GM12891 (cell line): ENCODE results near the gene BEGAIN.

Experiments
- PAX5 ChIP-seq: IDR thresholded peaks from 2 replicates; pipeline ENCODE4 v1.6.1; 2011; ENCODE audit warnings: low read length, moderate library complexity, mild to moderate bottlenecking; ENCODE audit not compliant: insufficient read depth, severe bottlenecking
- POLR2A ChIP-seq: IDR thresholded peaks from 2 replicates; pipeline ENCODE4 v1.6.1; 2011; ENCODE audit warnings: low read depth, low read length, control low read depth
- POLR2AphosphoS5 ChIP-seq: IDR thresholded peaks from 2 replicates; pipeline ENCODE4 v1.6.1; 2011; ENCODE audit warnings: low read depth, low read length, control low read depth
- POU2F2 ChIP-seq: IDR thresholded peaks from 2 replicates; pipeline ENCODE4 v1.6.1; 2011; ENCODE audit warnings: low read depth, mild to moderate bottlenecking, control low read depth, low read length, moderate library complexity
- SPI1 ChIP-seq: IDR thresholded peaks from 2 replicates; pipeline ENCODE4 v1.6.1; 2011; ENCODE audit warnings: low read depth, low read length, control low read depth
- TAF1 ChIP-seq: IDR thresholded peaks from 2 replicates; pipeline ENCODE4 v1.6.1; 2011; ENCODE audit warnings: low read depth, low read length, control low read depth

DNA sequence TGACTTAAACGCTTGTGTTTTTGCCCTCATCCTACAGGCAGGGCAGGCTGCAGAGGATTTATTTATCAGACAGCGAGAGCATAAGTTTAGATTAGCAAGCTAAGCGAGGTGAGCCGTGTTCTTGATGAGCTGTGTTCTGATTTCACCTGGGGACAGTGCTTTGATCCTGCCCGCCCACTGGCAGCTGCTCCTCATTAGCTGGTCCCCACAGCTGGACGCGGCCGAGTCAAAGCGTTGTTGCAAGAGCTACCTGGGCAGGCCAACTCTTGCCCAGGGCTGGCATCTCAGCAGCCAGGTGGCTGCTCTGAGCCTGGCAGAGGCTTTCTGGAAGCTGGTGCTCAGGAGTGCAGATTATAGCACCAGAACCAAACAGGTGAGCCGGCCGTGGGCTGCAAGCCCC is 46.8 kb upstream of the BEGAIN start:
- TF ChIP-seq TAF1: no peak
- no peak for TF ChIP-seq POLR2A
- TF ChIP-seq POLR2AphosphoS5: no peak
- no peak for TF ChIP-seq SPI1
- no peak for TF ChIP-seq POU2F2
- no peak for TF ChIP-seq PAX5
